DND-41 (cell line): ENCODE measurements around the gene CFAP97.

Source experiments
- CTCF ChIP-seq: IDR thresholded peaks from 2 replicates; pipeline ENCODE4 v1.5.1; 2012; ENCODE audit warnings: borderline replicate concordance, low read length, moderate library complexity, mild to moderate bottlenecking; ENCODE audit not compliant: poor library complexity, severe bottlenecking; ENCODE audit errors: extremely low read depth
- EZH2 ChIP-seq: IDR thresholded peaks from 3 replicates; pipeline ENCODE4 v1.6.1; 2012; ENCODE audit warnings: borderline replicate concordance, low read depth, mild to moderate bottlenecking, moderate library complexity, low read length, inconsistent platforms; ENCODE audit not compliant: severe bottlenecking

DNA sequence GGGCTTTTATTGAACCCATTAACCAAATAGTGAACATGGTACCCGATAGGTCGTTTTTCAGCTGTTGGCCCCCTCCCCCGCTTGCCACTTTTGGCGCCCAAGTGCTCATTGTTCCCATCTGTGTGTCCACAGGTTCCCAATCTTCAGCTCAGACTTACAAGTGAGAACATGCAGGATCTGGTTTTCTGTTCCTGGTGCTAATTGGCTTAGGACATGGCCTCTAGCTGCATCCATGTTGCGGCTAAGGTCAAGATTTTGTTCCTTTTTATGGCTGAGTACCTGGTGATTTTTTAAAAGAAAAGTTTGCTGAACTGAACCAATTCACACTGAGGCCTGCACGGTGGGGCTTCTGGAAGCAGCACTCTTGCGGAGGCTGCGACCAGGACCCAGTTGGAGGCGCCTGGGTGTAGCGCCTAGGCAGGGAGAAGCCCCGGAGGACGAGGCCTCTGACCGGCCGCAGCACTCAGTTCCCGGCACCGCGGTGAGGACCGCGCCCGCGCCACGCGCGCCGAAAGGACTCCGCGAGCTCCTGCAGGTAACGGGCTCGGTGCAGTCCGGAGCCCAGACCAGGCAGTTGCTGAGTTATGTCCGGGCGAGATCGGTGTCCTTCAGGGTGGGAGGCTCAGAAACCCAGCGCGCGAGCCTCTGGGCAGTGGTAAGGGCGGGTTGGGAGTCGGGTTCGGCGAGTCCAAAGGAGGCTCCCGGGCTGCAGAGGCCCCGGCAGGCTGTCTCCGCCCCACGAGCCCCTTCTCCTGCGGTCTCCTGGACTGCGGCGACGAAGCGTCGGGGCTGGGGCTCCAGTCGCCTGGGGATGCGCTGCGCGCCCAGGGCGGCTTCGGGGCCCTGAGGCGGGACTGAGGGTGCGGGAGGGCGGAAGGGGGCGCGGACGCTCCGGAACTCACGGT is 76.5 kb downstream of the CFAP97 start:
- TF ChIP-seq CTCF: no peak
- no peak for TF ChIP-seq EZH2
